Measurements from ENCODE around the gene FLT3LG.
"Not testable (repeated sequence)": the region's sequence is repeated elsewhere in the genome, so short reads cannot be mapped to it uniquely, and the experiment has no call there.

The FLT3LG gene

GRCh38 chr19:49472936-49473335 is 1.1 kb upstream of the FLT3LG start:
- H3K4me3 ChIP-seq (ENCODE audit: low read length), result no peak overlapping the region
- TF ChIP-seq CTCF (conservative IDR thresholded peaks at IDR 0.05; ENCODE audit: low read length), result no peak
- no peak for DNase-seq (ENCODE audit: low read depth)

GRCh38 chr19:49473501-49473867 is 531 bp upstream of the FLT3LG start:
- not testable (repeated sequence) for DNase-seq (ENCODE audit: low read depth)
- H3K4me3 ChIP-seq (ENCODE audit: low read length), result peak overlapping the region; percentile 76

- DNase-seq (ENCODE audit: low read depth), result no peak
- TF ChIP-seq CTCF (conservative IDR thresholded peaks at IDR 0.05; ENCODE audit: low read length), result no peak
- peak overlapping the region; percentile 76 for H3K4me3 ChIP-seq (ENCODE audit: low read length)
Observed at GRCh38 chr19:49474542-49474924, 518 bp downstream of the FLT3LG start.

GRCh38 chr19:49475191-49475917 is 1.3 kb downstream of the FLT3LG start:
- DNase-seq (ENCODE audit: low read depth), result no peak
- H3K4me3 ChIP-seq (ENCODE audit: low read length), result peak overlapping the region; percentile 76
- no peak for TF ChIP-seq CTCF (conservative IDR thresholded peaks at IDR 0.05; ENCODE audit: low read length)

- peak; percentile 60 for TF ChIP-seq CTCF (conservative IDR thresholded peaks at IDR 0.05; ENCODE audit: low read length)
- no peak for DNase-seq (ENCODE audit: low read depth)
- H3K4me3 ChIP-seq (ENCODE audit: low read length), result no peak overlapping the region
Observed at GRCh38 chr19:49475995-49476880, 2.2 kb downstream of the FLT3LG start.

GRCh38 chr19:49479975-49480628 is 6.1 kb downstream of the FLT3LG start:
- no peak for DNase-seq (ENCODE audit: low read depth)
- TF ChIP-seq CTCF (conservative IDR thresholded peaks at IDR 0.05; ENCODE audit: low read length), result no peak
- H3K4me3 ChIP-seq (ENCODE audit: low read length), result no peak overlapping the region

GRCh38 chr19:49481020-49481683 is 7.1 kb downstream of the FLT3LG start:
- no peak overlapping the region for H3K4me3 ChIP-seq (ENCODE audit: low read length)
- no peak for DNase-seq (ENCODE audit: low read depth)

More at GRCh38 chr19:49481020-49481683, 7.1 kb downstream of the FLT3LG start:
- TF ChIP-seq CTCF (conservative IDR thresholded peaks at IDR 0.05; ENCODE audit: low read length), result no peak
